Epithelial cell of esophagus (primary cell): Measurements from ENCODE around the gene ALDOA.

Source experiments
- DNase-seq: peaks from one replicate; pipeline ENCODE4 v3.0.0; 2010; ENCODE audit warnings: low read depth
- H3K4me3 ChIP-seq: 2 replicates; pipeline ENCODE4 v1.5.1; 2011; ENCODE audit warnings: mild to moderate bottlenecking, low read length, control low read depth
- CTCF ChIP-seq: IDR thresholded peaks from 2 replicates; pipeline ENCODE4 v1.5.1; 2011; ENCODE audit warnings: low read depth, mild to moderate bottlenecking, low read length, control low read depth, inconsistent platforms; ENCODE audit not compliant: insufficient read depth; ENCODE audit errors: missing control alignments

ALDOA gene

GRCh38 chr16:30085247-30085646 is 19.7 kb downstream of the ALDOA start:
- no peak for TF ChIP-seq CTCF
- H3K4me3 ChIP-seq: no peak overlapping the region
- DNase-seq: no peak

- TF ChIP-seq CTCF: no peak
- no peak for DNase-seq
- no peak overlapping the region for H3K4me3 ChIP-seq
Observed at GRCh38 chr16:30085820-30086219, 20.3 kb downstream of the ALDOA start.

DNA sequence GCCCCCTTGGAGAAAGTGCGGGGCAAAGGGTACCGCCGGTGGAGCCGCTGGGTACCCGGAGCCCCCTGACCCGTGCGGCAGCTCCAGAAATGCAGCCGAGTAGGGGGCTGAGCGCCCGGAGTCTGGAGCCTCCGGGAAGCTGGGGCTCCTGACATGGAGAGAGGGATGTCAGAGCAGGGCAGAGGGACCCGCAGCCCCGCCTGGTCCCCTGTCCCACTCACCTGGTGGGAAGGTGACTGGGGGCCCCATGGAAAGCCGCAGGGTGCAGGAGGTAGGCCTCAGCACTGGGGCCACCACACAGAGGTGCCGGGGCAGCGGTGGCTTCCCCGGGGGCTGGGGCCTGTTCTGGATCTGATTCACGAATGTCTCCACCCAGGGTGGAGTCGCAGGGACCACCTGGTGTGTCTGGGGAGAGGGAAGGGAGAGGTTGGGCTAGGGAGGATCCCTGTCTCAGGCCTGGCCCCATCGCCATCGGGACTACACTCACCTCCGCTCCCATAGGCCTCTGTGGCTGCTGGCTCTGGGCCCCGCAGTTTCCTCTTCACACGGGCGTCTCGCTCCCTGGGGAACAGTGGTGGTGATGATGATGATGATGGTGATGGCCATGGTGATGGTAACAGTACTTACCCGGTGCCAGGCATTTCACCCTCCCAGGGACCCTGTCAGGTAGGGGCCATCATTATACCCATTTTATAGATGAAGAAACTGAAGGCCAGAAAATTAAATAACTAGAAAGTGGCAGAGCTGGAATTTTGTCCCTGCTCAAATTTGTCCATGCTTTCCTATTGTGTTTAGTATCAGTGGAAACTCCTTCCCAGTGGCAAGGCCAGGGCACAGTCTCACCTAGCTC is 21.0 kb downstream of the ALDOA start:
- no peak for TF ChIP-seq CTCF
- DNase-seq: no peak
- no peak overlapping the region for H3K4me3 ChIP-seq

GRCh38 chr16:30087181-30087898 is 21.8 kb downstream of the ALDOA start:
- DNase-seq: no peak
- no peak overlapping the region for H3K4me3 ChIP-seq
- no peak for TF ChIP-seq CTCF

- no peak for DNase-seq
- H3K4me3 ChIP-seq: no peak overlapping the region
- no peak for TF ChIP-seq CTCF
Observed at GRCh38 chr16:30088237-30088831, 22.8 kb downstream of the ALDOA start.

DNA sequence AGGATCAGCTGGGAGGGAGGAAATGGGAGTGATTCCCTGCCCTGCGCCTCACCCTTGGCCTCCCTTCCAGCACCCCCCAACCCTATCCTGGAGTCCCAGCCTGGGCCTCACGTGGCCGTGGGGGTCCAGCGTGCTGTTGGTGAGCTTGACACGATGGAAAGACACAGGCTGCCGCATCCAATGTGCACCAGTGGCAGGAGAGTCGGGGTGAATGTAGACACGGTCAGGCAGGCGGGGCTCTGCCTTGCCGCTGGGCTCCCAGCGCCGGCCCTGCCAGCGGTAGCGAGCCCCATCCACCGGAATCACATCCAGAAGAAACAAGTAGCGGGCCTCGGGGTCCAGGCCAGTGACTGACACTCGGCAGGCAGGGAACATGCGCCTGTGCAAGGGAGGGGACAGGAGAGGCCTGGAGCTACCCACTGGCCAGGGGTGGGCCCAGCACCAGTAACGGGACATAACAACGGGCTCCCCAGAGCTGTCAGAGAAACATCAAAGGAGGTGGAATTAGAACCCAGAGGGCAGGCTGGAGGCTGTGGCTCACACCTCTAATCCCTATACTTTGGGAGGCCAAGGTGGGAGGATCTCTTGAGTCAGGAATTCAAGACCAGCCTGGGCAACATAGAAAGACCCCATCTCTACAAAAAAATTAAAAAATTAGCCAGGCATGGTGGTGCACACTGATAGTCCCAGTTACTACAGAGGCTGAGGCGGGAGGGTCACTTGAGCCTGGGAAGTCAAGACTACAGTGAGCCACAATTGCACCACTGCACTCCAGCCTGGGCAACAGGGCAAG is 23.5 kb downstream of the ALDOA start:
- no peak for DNase-seq
- no peak for TF ChIP-seq CTCF
- no peak overlapping the region for H3K4me3 ChIP-seq
